Measurements from ENCODE around the gene ALCAM. TPM values are rescaled to one million over a fixed set of nuclear protein-coding genes. Genes with fewer than 3 reads are reported as not detected.

Gene ALCAM
- total and polyA plus RNA-seq, 2 of the 8 experiments (the other 6 are each of a cell fraction or from before 2014, with no cell fraction given) = 10.8 to 33.0 TPM

GRCh38 chr3:105402287-105402801 lies 35.6 kb downstream of the ALCAM start:
- H3K9me3 ChIP-seq (ENCODE audit: insufficient read depth in 2 of 2, low read depth in 1 of 2, low read length in 1 of 2) = peaks cover 4 to 5% of the 10 kb centered on the region in 2 experiments; a peak in 2 of 4 replicates
- no peak overlapping the region for H3K23ac ChIP-seq (ENCODE audit: insufficient read length)
- H4K5ac ChIP-seq (ENCODE audit: insufficient read length, low read depth, low read length) = no peak overlapping the region
- H3K4ac ChIP-seq (replicated peaks; ENCODE audit: insufficient read length, low read depth, low read length) = no peak overlapping the region
- H3K27ac ChIP-seq (ENCODE audit: low read depth, low read length) = no peak overlapping the region
- no peak overlapping the region for H3K18ac ChIP-seq (ENCODE audit: extremely low read depth, low read length)
- peaks cover 0 to 2% (median 0%) of the 10 kb centered on the region in 4 experiments; a peak in 2 of 7 replicates for H3K4me1 ChIP-seq (replicated peaks in 1 of 4; ENCODE audit: control insufficient read depth in 3 of 4, insufficient read depth in 4 of 4, low read length in 3 of 4)
- POLR2A ChIA-PET (ENCODE audit: partially characterized antibody) = no interaction called here
- no peak overlapping the region for H2BK120ac ChIP-seq (replicated peaks; ENCODE audit: low read depth, low read length)
- no peaks in the 10 kb centered on the region for H3K27me3 ChIP-seq (replicated peaks in 1 of 4; ENCODE audit: control insufficient read depth in 3 of 4, extremely low read depth in 1 of 4, insufficient read depth in 3 of 4, low read length in 3 of 4)
- H3K14ac ChIP-seq (ENCODE audit: insufficient read length) = no peak overlapping the region
- TF ChIP-seq EP300 (IDR thresholded peaks at IDR 0.05; ENCODE audit: borderline replicate concordance in 1 of 2, low read depth in 2 of 2, low read length in 2 of 2) (no peak), YY1 (IDR thresholded peaks at IDR 0.05; ENCODE audit: low read depth, low read length) (peak; percentile 63; the same call in 1 of the 2 replicates), BACH1 (IDR thresholded peaks at IDR 0.05; ENCODE audit: low read length) (0 out of 2 replicates have a peak, but pooled peaks have one; percentile 34), TEAD4 (IDR thresholded peaks at IDR 0.05; ENCODE audit: low read depth, low read length) (peak; percentile 62), KDM4A (IDR thresholded peaks at IDR 0.05; ENCODE audit: low read depth, low read length, severe bottlenecking) (no peak), ASH2L (IDR thresholded peaks at IDR 0.05; ENCODE audit: low read length) (no peak)
- peaks cover 0 to 20% of the 10 kb centered on the region in 2 experiments; a peak in 2 of 4 replicates for H3K79me2 ChIP-seq (ENCODE audit: control insufficient read depth in 1 of 2, insufficient read depth in 2 of 2, low read length in 2 of 2)
- no peaks in the 10 kb centered on the region for H4K20me1 ChIP-seq (replicated peaks in 1 of 2; ENCODE audit: control insufficient read depth in 1 of 2, insufficient read depth in 2 of 2, low read length in 2 of 2)
- peak overlapping the region; percentile 9; the same call in 1 of the 2 replicates for H4K8ac ChIP-seq (ENCODE audit: extremely low read depth, insufficient read depth, low read length)
- no peak overlapping the region for H4K91ac ChIP-seq (replicated peaks; ENCODE audit: insufficient read length, low read length)
- no peaks in the 10 kb centered on the region for H3K23me2 ChIP-seq (ENCODE audit: low read depth, low read length)
- H2BK20ac ChIP-seq (ENCODE audit: low read length) = no peak overlapping the region
- H3K9ac ChIP-seq (replicated peaks in 1 of 4; ENCODE audit: extremely low read depth in 1 of 4, low read depth in 3 of 4, low read length in 3 of 4) = no peak overlapping the region
- H2BK12ac ChIP-seq (ENCODE audit: low read depth, low read length) = peak overlapping the region; percentile 85; the same call in 1 of the 2 replicates
- 96% methylated on average over 6 of the region's 6 CpGs; no CpG with 5 or more reads in 1 of the 2 experiments for WGBS, 2 experiments (ENCODE audit: extremely low coverage in 1 of 2, insufficient coverage in 1 of 2, insufficient read length in 1 of 2, insufficient replicate concordance in 2 of 2, low coverage in 1 of 2, low lambda C conversion rate in 2 of 2, missing lambda C conversion rate in 1 of 2)
- CTCF ChIA-PET (ENCODE audit: partially characterized antibody) = interaction anchor here (1.4 to 1.6 kb wide), 2 partner anchors 12 to 116 kb away, joined by 3 to 4 read pairs; no protein-coding TSS in a partner anchor
- peak overlapping the region; percentile 26; the same call in 1 of the 2 replicates for H2BK5ac ChIP-seq (ENCODE audit: low read depth, low read length)
- no peak overlapping the region for H2AK5ac ChIP-seq (ENCODE audit: low read depth, low read length)
- DNase-seq (ENCODE audit: low read depth in 1 of 2, low spot score in 2 of 2) (no peak), FAIRE-seq (no peak)
- H3K4me2 ChIP-seq (ENCODE audit: insufficient read depth in 1 of 2, low read depth in 2 of 2, low read length in 2 of 2) = no peak overlapping the region
- no peak overlapping the region for H2BK15ac ChIP-seq (ENCODE audit: low read length)
- no peaks in the 10 kb centered on the region for H3K79me1 ChIP-seq (ENCODE audit: low read depth, low read length)
- H3K4me3 ChIP-seq (ENCODE audit: extremely low read depth in 1 of 4, insufficient read depth in 2 of 4, low read depth in 3 of 4, low read length in 4 of 4) = no peak overlapping the region
- peaks cover 0 to 7% (median 4%) of the 10 kb centered on the region in 4 experiments; a peak in 2 of 8 replicates for H3K36me3 ChIP-seq (ENCODE audit: control insufficient read depth in 2 of 4, insufficient read depth in 4 of 4, low read length in 3 of 4)
- H3K56ac ChIP-seq (replicated peaks; ENCODE audit: insufficient read length, low read depth, low read length) = no peak overlapping the region
- H2AFZ ChIP-seq (ENCODE audit: low read length) = no peak overlapping the region

All from H1 (cell line).